Prostate gland (tissue), 2 donors: Measurements from ENCODE around the gene ZEB2. TPM values are rescaled to one million over a fixed set of nuclear protein-coding genes. Genes with fewer than 3 reads are reported as not detected.

Experiments used
- DNase-seq: peaks from one replicate; pipeline ENCODE4 v3.0.0-alpha.2; 2019; ENCODE audit warnings: low spot score
- H3K27ac ChIP-seq, 2 donors: fragments of 200-600 bp; sonication (generic); 2 replicates each; pipeline ENCODE4 v1.5.1; 2017 to 2019
- H3K27me3 ChIP-seq: fragments of 200-600 bp; sonication (generic); replicated peaks from 2 replicates; pipeline ENCODE4 v1.5.1; 2019; ENCODE audit not compliant: insufficient read depth
- H3K36me3 ChIP-seq, 2 donors: fragments of 200-600 bp; sonication (generic); 1 replicate in 1 of 2; 2 replicates in 1 of 2; pipeline versions ENCODE4 v1.5.1 to v1.8.1; 2017 to 2019
- H3K4me1 ChIP-seq: fragments of 200-600 bp; sonication (generic); replicated peaks from 2 replicates; pipeline ENCODE4 v1.5.1; 2019
- H3K4me3 ChIP-seq, 2 donors: fragments of 200-600 bp; sonication (generic); 2 replicates each; pipeline ENCODE4 v1.5.1; 2017 to 2019
- H3K9me3 ChIP-seq: fragments of 200-600 bp; sonication (generic); 2 replicates; pipeline ENCODE4 v1.5.1; 2017
- CTCF ChIP-seq, 4 experiments: fragments of 200-600 bp in 2 of 4; fragments of 450-650 bp in 2 of 4; sonication (generic) in 2 of 4; IDR thresholded peaks; 1 replicate in 3 of 4; 2 replicates in 1 of 4; pipeline ENCODE4 v1.5.1; 2016 to 2019; ENCODE audit warnings: antibody characterized with exemption in 4 of 4, mild to moderate bottlenecking in 2 of 4, moderate library complexity in 2 of 4
- POLR2A ChIP-seq: fragments of 450-650 bp; IDR thresholded peaks from one replicate; pipeline ENCODE4 v1.6.1; 2016; ENCODE audit warnings: antibody characterized with exemption, mild to moderate bottlenecking
- POLR2AphosphoS5 ChIP-seq: sonication (generic); formaldehyde crosslinking; IDR thresholded peaks from one replicate; pipeline ENCODE4 v1.6.1; 2017; ENCODE audit warnings: antibody characterized with exemption
- WGBS: methylation state at CpG from one replicate; pipeline ENCODE4 v1.1.5; 2018; 5-methylcytosine and 5-hydroxymethylcytosine counted together
- intact Hi-C: fragments of 100-400 bp; cut with DNase I; formaldehyde crosslinking; loops from one replicate; pipeline ENCODE4 v1.14.2; 2022
- total RNA-seq, 2 donors: library from RNA; depleted of rRNA; stranded (reverse); fragments of >200 nt; gene quantifications; one replicate each; pipeline ENCODE4 v1.1.0, GENCODE V29; 2016

Gene ZEB2
- total RNA-seq, 2 donors from 2014 or later: 13.1 to 80.4 TPM

DNA sequence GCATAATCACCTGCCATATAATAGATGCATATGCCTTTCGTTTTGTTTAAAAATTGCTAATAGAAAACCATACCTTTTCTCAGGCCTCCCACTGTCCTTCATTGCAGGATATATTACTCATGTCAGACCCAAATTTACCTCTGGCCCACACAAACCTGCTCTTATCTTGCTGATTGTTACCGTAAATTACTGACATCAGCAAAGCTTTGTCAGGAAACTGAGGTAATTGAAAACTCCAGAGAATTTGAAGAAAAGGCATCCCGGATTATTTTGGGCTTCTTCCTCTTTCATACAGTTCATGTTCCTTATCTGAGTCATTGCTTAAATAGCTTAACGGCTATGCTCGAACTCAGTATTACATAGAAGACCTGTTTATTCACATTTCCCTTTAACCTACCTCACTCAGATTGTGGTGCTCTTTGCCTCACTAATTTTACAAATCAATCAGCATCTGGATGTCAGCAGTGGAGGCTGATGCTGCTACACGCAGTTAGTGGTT, 145.7 kb downstream of the ZEB2 start:
- no peaks in the 10 kb centered on the region for H3K4me1 ChIP-seq

DNA sequence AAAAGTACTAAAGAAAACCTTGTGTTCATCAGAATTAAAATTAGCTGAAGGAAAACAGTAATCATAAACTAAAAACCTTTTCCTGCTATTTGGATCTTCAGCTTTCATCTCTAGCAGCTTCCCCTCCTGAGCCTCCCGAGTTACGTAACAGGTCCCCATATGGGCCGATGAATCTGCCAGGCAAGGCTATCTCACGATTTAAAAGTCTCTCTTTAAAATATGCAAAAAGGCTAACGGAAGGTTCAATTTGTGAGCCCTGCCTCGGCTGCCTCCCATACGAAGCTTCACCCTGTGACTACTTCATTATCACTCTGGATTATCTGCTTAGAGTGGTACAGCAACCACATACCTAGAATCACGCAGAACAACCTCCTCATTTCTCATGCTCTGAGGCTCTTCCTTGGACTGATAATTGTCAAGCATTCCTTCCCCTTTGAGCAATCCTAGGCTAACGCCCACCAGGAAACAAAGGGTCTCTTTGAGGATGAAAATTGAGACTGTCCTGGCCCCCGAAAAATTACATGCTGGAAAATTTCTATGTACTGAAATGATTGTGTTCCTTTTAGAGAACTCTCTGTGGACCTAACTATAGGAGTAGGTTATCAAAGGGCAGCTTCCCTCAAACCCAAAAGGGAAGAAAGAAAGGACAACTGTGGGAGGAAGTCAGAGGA, 147.4 kb downstream of the ZEB2 start:
- Histone ChIP-seq H3K4me1 (no peaks in the 10 kb centered on the region), H3K9me3 (no peaks in the 10 kb centered on the region), H3K27me3 (no peaks in the 10 kb centered on the region), H3K27ac (no peak overlapping the region), H3K36me3 (no peaks in the 10 kb centered on the region), H3K4me3 (no peak overlapping the region)
- WGBS: 53% methylated on average over 10 of the region's 10 CpGs
- intact Hi-C loops: no loop called here
- TF ChIP-seq POLR2AphosphoS5 (no peak), POLR2A (no peak), CTCF (IDR thresholded peaks at IDR 0.05) (no peak)
- no peak for DNase-seq

More for the DNA sequence above, 145.7 kb downstream of the ZEB2 start:
- Histone ChIP-seq H3K9me3 (no peaks in the 10 kb centered on the region), H3K4me3 (no peak overlapping the region), H3K27ac (no peak overlapping the region), H3K36me3 (no peaks in the 10 kb centered on the region), H3K27me3 (no peaks in the 10 kb centered on the region)
- DNase-seq: no peak
- no peak for TF ChIP-seq CTCF (IDR thresholded peaks at IDR 0.05)
- TF ChIP-seq POLR2A: no peak
- no peak for TF ChIP-seq POLR2AphosphoS5
- WGBS: 67% methylated on average over 6 of the region's 6 CpGs
- intact Hi-C loops: no loop called here

GRCh38 chr2:144370937-144371584, 148.9 kb downstream of the ZEB2 start:
- TF ChIP-seq POLR2A (no peak), CTCF (IDR thresholded peaks at IDR 0.05) (no peak), POLR2AphosphoS5 (no peak)
- Histone ChIP-seq H3K27me3 (no peaks in the 10 kb centered on the region), H3K9me3 (no peaks in the 10 kb centered on the region), H3K27ac (no peak overlapping the region), H3K36me3 (no peaks in the 10 kb centered on the region), H3K4me1 (no peaks in the 10 kb centered on the region), H3K4me3 (no peak overlapping the region)
- WGBS: 59% methylated on average over 4 of the region's 4 CpGs
- intact Hi-C loops: no loop called here
- no peak for DNase-seq

- H3K27me3 ChIP-seq: no peaks in the 10 kb centered on the region
- no peaks in the 10 kb centered on the region for H3K9me3 ChIP-seq
- no peak overlapping the region for H3K27ac ChIP-seq
- H3K36me3 ChIP-seq: no peaks in the 10 kb centered on the region
- TF ChIP-seq CTCF (IDR thresholded peaks at IDR 0.05): no peak
- TF ChIP-seq POLR2AphosphoS5: no peak
- no peak for TF ChIP-seq POLR2A
- H3K4me1 ChIP-seq: no peaks in the 10 kb centered on the region
- intact Hi-C loops: no loop called here
- DNase-seq: no peak
- H3K4me3 ChIP-seq: no peak overlapping the region
These were observed 150.5 kb downstream of the ZEB2 start for GRCh38 chr2:144369416-144369815.
